SK-N-SH (cell line): ENCODE data around the gene ZNF462.

Experiments used
- CHD2 ChIP-seq: fragments of 150-350 bp; IDR thresholded peaks from 2 replicates; pipeline ENCODE4 v1.6.1; 2018; ENCODE audit warnings: low read length; ENCODE audit not compliant: partially characterized antibody
- FOSL2 ChIP-seq: IDR thresholded peaks from 2 replicates; pipeline ENCODE4 v1.4.0; 2012; ENCODE audit warnings: low read depth, mild to moderate bottlenecking, moderate library complexity, borderline replicate concordance
- FOXM1 ChIP-seq: IDR thresholded peaks from 2 replicates; pipeline ENCODE4 v1.4.0; 2012; ENCODE audit warnings: low read depth, mild to moderate bottlenecking
- GATA2 ChIP-seq: sonication (generic); formaldehyde crosslinking; IDR thresholded peaks from 2 replicates; pipeline ENCODE4 v1.5.0; 2020; ENCODE audit warnings: mild to moderate bottlenecking, missing genetic modification reagents
- POLR2AphosphoS5 ChIP-seq: IDR thresholded peaks from 2 replicates; pipeline ENCODE4 v1.6.1; 2012; ENCODE audit warnings: low read depth, low read length
- TAF1 ChIP-seq: IDR thresholded peaks from 2 replicates; pipeline ENCODE4 v1.6.1; 2012; ENCODE audit warnings: low read depth, mild to moderate bottlenecking, low read length, moderate library complexity, borderline replicate concordance
- TF ChIP-seq, protein P1 (sequence below): IDR thresholded peaks from 2 replicates; pipeline ENCODE4; 2012
- TF ChIP-seq, protein P2 (sequence below): fragments of 200-600 bp; sonication (generic); IDR thresholded peaks from 2 replicates; pipeline ENCODE4 v1.6.1; 2017; ENCODE audit warnings: antibody characterized with exemption, mild to moderate bottlenecking, moderate library complexity
- TF ChIP-seq, protein P3 (sequence below): IDR thresholded peaks from 2 replicates; pipeline ENCODE4 v1.4.0; 2012; ENCODE audit warnings: low read depth, borderline replicate concordance
- TF ChIP-seq, protein P4 (sequence below): fragments of 150-350 bp; IDR thresholded peaks from 2 replicates; pipeline ENCODE4 v1.6.1; 2016; ENCODE audit warnings: mild to moderate bottlenecking, low read depth, low read length
- TF ChIP-seq, protein P5 (sequence below): fragments of 150-350 bp; IDR thresholded peaks from 2 replicates; pipeline ENCODE4 v1.6.1; 2017; ENCODE audit warnings: antibody characterized with exemption, low read length, low read depth, borderline replicate concordance

DNA sequence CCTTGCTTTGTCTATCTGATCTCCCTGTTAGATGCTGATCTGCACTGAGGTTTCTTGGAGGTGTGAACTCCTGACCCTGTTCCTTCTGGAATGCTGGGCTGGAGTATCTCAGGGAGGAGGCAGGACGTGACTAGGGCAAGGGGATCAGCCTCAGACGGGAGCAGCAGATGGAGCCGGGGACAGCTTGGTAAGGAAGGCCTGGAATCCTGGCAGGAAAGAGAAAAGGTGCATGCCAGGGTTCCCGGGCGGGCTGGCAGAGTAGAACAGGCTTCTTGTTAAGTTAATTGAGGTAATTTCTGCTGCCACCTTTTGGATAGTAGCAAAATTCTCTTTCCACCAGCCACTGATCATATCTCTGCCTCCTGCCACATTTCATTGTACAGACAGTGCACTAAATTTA is 180.9 kb downstream of the ZNF462 start:
- TF ChIP-seq, protein P1, sequence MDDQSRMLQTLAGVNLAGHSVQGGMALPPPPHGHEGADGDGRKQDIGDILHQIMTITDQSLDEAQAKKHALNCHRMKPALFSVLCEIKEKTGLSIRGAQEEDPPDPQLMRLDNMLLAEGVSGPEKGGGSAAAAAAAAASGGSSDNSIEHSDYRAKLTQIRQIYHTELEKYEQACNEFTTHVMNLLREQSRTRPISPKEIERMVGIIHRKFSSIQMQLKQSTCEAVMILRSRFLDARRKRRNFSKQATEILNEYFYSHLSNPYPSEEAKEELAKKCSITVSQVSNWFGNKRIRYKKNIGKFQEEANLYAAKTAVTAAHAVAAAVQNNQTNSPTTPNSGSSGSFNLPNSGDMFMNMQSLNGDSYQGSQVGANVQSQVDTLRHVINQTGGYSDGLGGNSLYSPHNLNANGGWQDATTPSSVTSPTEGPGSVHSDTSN: no peak
- TF ChIP-seq, protein P2, sequence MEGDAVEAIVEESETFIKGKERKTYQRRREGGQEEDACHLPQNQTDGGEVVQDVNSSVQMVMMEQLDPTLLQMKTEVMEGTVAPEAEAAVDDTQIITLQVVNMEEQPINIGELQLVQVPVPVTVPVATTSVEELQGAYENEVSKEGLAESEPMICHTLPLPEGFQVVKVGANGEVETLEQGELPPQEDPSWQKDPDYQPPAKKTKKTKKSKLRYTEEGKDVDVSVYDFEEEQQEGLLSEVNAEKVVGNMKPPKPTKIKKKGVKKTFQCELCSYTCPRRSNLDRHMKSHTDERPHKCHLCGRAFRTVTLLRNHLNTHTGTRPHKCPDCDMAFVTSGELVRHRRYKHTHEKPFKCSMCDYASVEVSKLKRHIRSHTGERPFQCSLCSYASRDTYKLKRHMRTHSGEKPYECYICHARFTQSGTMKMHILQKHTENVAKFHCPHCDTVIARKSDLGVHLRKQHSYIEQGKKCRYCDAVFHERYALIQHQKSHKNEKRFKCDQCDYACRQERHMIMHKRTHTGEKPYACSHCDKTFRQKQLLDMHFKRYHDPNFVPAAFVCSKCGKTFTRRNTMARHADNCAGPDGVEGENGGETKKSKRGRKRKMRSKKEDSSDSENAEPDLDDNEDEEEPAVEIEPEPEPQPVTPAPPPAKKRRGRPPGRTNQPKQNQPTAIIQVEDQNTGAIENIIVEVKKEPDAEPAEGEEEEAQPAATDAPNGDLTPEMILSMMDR: no peak
- TF ChIP-seq TAF1 (no peak), POLR2AphosphoS5 (no peak), FOXM1 (no peak), CHD2 (no peak), GATA2 (CRISPR knock-in tag) (no peak), FOSL2 (no peak)
- TF ChIP-seq, protein P3, sequence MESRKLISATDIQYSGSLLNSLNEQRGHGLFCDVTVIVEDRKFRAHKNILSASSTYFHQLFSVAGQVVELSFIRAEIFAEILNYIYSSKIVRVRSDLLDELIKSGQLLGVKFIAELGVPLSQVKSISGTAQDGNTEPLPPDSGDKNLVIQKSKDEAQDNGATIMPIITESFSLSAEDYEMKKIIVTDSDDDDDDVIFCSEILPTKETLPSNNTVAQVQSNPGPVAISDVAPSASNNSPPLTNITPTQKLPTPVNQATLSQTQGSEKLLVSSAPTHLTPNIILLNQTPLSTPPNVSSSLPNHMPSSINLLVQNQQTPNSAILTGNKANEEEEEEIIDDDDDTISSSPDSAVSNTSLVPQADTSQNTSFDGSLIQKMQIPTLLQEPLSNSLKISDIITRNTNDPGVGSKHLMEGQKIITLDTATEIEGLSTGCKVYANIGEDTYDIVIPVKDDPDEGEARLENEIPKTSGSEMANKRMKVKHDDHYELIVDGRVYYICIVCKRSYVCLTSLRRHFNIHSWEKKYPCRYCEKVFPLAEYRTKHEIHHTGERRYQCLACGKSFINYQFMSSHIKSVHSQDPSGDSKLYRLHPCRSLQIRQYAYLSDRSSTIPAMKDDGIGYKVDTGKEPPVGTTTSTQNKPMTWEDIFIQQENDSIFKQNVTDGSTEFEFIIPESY: no peak
- TF ChIP-seq, protein P4, sequence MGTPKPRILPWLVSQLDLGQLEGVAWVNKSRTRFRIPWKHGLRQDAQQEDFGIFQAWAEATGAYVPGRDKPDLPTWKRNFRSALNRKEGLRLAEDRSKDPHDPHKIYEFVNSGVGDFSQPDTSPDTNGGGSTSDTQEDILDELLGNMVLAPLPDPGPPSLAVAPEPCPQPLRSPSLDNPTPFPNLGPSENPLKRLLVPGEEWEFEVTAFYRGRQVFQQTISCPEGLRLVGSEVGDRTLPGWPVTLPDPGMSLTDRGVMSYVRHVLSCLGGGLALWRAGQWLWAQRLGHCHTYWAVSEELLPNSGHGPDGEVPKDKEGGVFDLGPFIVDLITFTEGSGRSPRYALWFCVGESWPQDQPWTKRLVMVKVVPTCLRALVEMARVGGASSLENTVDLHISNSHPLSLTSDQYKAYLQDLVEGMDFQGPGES: no peak
- TF ChIP-seq, protein P5, sequence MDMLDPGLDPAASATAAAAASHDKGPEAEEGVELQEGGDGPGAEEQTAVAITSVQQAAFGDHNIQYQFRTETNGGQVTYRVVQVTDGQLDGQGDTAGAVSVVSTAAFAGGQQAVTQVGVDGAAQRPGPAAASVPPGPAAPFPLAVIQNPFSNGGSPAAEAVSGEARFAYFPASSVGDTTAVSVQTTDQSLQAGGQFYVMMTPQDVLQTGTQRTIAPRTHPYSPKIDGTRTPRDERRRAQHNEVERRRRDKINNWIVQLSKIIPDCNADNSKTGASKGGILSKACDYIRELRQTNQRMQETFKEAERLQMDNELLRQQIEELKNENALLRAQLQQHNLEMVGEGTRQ: no peak
